ENCODE data around the gene TEN1.

The TEN1 gene

GRCh38 chr17:76048025-76048605, 69.1 kb downstream of the TEN1 start:
- TF ChIP-seq FOXP2 (optimal IDR thresholded peaks at IDR 0.05; ENCODE audit: borderline replicate concordance, extremely low read depth, extremely low read length, insufficient read depth), result no peak
- no peak for TF ChIP-seq TAF1 (IDR thresholded peaks at IDR 0.05; ENCODE audit: borderline replicate concordance, insufficient read depth, low read length)
- TF ChIP-seq SIN3A (IDR thresholded peaks at IDR 0.05; ENCODE audit: borderline replicate concordance, insufficient read depth, low read length), result no peak
- TF ChIP-seq, protein P1, sequence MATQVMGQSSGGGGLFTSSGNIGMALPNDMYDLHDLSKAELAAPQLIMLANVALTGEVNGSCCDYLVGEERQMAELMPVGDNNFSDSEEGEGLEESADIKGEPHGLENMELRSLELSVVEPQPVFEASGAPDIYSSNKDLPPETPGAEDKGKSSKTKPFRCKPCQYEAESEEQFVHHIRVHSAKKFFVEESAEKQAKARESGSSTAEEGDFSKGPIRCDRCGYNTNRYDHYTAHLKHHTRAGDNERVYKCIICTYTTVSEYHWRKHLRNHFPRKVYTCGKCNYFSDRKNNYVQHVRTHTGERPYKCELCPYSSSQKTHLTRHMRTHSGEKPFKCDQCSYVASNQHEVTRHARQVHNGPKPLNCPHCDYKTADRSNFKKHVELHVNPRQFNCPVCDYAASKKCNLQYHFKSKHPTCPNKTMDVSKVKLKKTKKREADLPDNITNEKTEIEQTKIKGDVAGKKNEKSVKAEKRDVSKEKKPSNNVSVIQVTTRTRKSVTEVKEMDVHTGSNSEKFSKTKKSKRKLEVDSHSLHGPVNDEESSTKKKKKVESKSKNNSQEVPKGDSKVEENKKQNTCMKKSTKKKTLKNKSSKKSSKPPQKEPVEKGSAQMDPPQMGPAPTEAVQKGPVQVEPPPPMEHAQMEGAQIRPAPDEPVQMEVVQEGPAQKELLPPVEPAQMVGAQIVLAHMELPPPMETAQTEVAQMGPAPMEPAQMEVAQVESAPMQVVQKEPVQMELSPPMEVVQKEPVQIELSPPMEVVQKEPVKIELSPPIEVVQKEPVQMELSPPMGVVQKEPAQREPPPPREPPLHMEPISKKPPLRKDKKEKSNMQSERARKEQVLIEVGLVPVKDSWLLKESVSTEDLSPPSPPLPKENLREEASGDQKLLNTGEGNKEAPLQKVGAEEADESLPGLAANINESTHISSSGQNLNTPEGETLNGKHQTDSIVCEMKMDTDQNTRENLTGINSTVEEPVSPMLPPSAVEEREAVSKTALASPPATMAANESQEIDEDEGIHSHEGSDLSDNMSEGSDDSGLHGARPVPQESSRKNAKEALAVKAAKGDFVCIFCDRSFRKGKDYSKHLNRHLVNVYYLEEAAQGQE (IDR thresholded peaks at IDR 0.05; ENCODE audit: insufficient read depth in 1 of 2, low read depth in 2 of 2, low read length in 2 of 2), result no peak
- TF ChIP-seq POLR2AphosphoS5 (IDR thresholded peaks at IDR 0.05; ENCODE audit: low read depth, low read length), result no peak

DNA sequence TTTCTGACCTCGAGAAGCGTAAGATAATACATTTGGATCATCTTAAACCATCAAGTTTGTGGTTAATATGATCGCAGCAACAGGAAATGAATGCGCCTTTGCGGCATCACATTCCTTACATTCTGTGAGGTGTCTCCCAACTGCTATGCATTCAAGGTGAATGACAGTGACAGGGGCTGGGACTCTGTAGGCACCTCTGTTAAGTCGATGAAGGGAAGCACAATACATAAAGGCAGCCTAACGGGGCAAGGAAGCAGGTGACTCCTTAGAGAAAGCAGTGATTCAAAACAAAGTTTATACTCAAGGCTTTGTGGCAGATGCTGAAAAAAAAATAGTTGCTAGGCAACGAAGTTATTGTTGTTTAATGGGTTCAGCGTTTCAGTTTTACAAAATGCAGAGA, 69.7 kb downstream of the TEN1 start:
- TF ChIP-seq POLR2AphosphoS5 (IDR thresholded peaks at IDR 0.05; ENCODE audit: low read depth, low read length) (no peak), FOXP2 (optimal IDR thresholded peaks at IDR 0.05; ENCODE audit: borderline replicate concordance, extremely low read depth, extremely low read length, insufficient read depth) (no peak), TAF1 (IDR thresholded peaks at IDR 0.05; ENCODE audit: borderline replicate concordance, insufficient read depth, low read length) (no peak), SIN3A (IDR thresholded peaks at IDR 0.05; ENCODE audit: borderline replicate concordance, insufficient read depth, low read length) (no peak)
- TF ChIP-seq, protein P1 (IDR thresholded peaks at IDR 0.05; ENCODE audit: insufficient read depth in 1 of 2, low read depth in 2 of 2, low read length in 2 of 2), result no peak

DNA sequence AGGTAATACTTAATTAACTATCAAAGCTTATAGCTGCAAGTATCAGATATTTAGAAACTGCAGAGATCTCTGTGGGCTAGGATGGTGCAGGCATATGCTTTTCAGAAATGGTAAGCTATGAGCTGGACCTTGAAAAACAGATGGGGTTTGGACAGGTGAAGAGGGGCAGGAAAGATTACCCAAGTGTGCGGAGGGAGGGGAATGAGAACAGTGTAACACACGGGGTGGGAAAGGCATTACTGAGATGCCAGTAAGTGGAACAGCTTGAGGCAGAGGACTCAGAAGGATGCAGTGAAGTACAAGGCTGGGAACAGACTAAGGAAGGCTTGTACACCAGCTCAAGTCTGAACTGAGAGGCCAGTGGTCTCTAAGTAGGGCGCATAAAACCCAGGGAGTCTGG, 70.2 kb downstream of the TEN1 start:
- TF ChIP-seq SIN3A (IDR thresholded peaks at IDR 0.05; ENCODE audit: borderline replicate concordance, insufficient read depth, low read length), result no peak
- no peak for TF ChIP-seq POLR2AphosphoS5 (IDR thresholded peaks at IDR 0.05; ENCODE audit: low read depth, low read length)
- no peak for TF ChIP-seq TAF1 (IDR thresholded peaks at IDR 0.05; ENCODE audit: borderline replicate concordance, insufficient read depth, low read length)
- TF ChIP-seq FOXP2 (optimal IDR thresholded peaks at IDR 0.05; ENCODE audit: borderline replicate concordance, extremely low read depth, extremely low read length, insufficient read depth), result no peak
- TF ChIP-seq, protein P1 (IDR thresholded peaks at IDR 0.05; ENCODE audit: insufficient read depth in 1 of 2, low read depth in 2 of 2, low read length in 2 of 2), result no peak

GRCh38 chr17:76049836-76050537, 70.9 kb downstream of the TEN1 start:
- TF ChIP-seq POLR2AphosphoS5 (IDR thresholded peaks at IDR 0.05; ENCODE audit: low read depth, low read length) (no peak), SIN3A (IDR thresholded peaks at IDR 0.05; ENCODE audit: borderline replicate concordance, insufficient read depth, low read length) (no peak), FOXP2 (optimal IDR thresholded peaks at IDR 0.05; ENCODE audit: borderline replicate concordance, extremely low read depth, extremely low read length, insufficient read depth) (no peak), TAF1 (IDR thresholded peaks at IDR 0.05; ENCODE audit: borderline replicate concordance, insufficient read depth, low read length) (no peak)
- TF ChIP-seq, protein P1 (IDR thresholded peaks at IDR 0.05; ENCODE audit: insufficient read depth in 1 of 2, low read depth in 2 of 2, low read length in 2 of 2), result no peak

Measured in PFSK-1 (cell line).